GM18873 (cell line): ENCODE results near the gene CRADD.
A peak's percentile ranks its signal among the peaks of the same experiment; 100 is the strongest.
"Not testable (repeated sequence)": the region's sequence is repeated elsewhere in the genome, so short reads cannot be mapped to it uniquely, and the experiment has no call there.

Experiments used
- ATAC-seq: cut with Tn5 transposase; IDR thresholded peaks from one replicate; pipeline ENCODE4 v1.9.1; 2021; ENCODE audit warnings: mild to moderate bottlenecking, moderate library complexity, moderate number of reproducible peaks; ENCODE audit not compliant: unreplicated experiment, low FRiP score

Gene CRADD

GRCh38 chr12:93677195-93678064, at the start of gene CRADD:
CRADD (plus strand) TSS chr12:93677375.
- ATAC-seq: peak; percentile 96

- no peak for ATAC-seq
Measured at GRCh38 chr12:93632383-93632782, 44.8 kb upstream of the CRADD start.

GRCh38 chr12:93634416-93634815, 42.8 kb upstream of the CRADD start:
- ATAC-seq: no peak

- ATAC-seq: no peak
Measured at GRCh38 chr12:93636708-93637107, 40.5 kb upstream of the CRADD start.

GRCh38 chr12:93638095-93638494, 39.1 kb upstream of the CRADD start:
- ATAC-seq: no peak

GRCh38 chr12:93638954-93639353, 38.2 kb upstream of the CRADD start:
- ATAC-seq: no peak

- no peak for ATAC-seq
Measured at GRCh38 chr12:93639406-93639805, 37.8 kb upstream of the CRADD start.

GRCh38 chr12:93641380-93641779, 35.8 kb upstream of the CRADD start:
- not testable (repeated sequence) for ATAC-seq

GRCh38 chr12:93642751-93643150, 34.4 kb upstream of the CRADD start:
- no peak for ATAC-seq

GRCh38 chr12:93645702-93646101, 31.5 kb upstream of the CRADD start:
- no peak for ATAC-seq

GRCh38 chr12:93650626-93651025, 26.5 kb upstream of the CRADD start:
- no peak for ATAC-seq

- ATAC-seq: no peak
Measured at GRCh38 chr12:93653079-93653478, 24.1 kb upstream of the CRADD start.

GRCh38 chr12:93653712-93654111, 23.5 kb upstream of the CRADD start:
- ATAC-seq: no peak

- ATAC-seq: no peak
Measured at GRCh38 chr12:93654421-93654820, 22.8 kb upstream of the CRADD start.

GRCh38 chr12:93657071-93657470, 20.1 kb upstream of the CRADD start:
- ATAC-seq: no peak

- ATAC-seq: no peak
Measured at GRCh38 chr12:93661021-93661420, 16.2 kb upstream of the CRADD start.

GRCh38 chr12:93663006-93663728, 14.0 kb upstream of the CRADD start:
- ATAC-seq: no peak

- no peak for ATAC-seq
Measured at GRCh38 chr12:93663729-93664084, 13.5 kb upstream of the CRADD start.

GRCh38 chr12:93664573-93665138, 12.5 kb upstream of the CRADD start:
- ATAC-seq: no peak

GRCh38 chr12:93667672-93668071, 9.5 kb upstream of the CRADD start:
- ATAC-seq: no peak

- ATAC-seq: peak; percentile 80
Measured at GRCh38 chr12:93668919-93669418, 8.2 kb upstream of the CRADD start.
